SU-DHL-6 (cell line): ENCODE data around the gene ARAP1.

Experiments
- H2AFZ ChIP-seq: fragments of 200-600 bp; sonication (generic); 2 replicates; pipeline ENCODE4 v1.6.1; 2014; ENCODE audit warnings: low read depth, mild to moderate bottlenecking, moderate library complexity, mixed read lengths, antibody characterized with exemption, low read length; ENCODE audit not compliant: severe bottlenecking
- H3F3A ChIP-seq: fragments of 200-600 bp; shearing (Covaris generic); 2 replicates; pipeline ENCODE4 v1.6.0; 2016; ENCODE audit warnings: antibody characterized with exemption, mild to moderate bottlenecking; ENCODE audit not compliant: insufficient read depth
- H3K27ac ChIP-seq: fragments of 200-600 bp; sonication (generic); 2 replicates; pipeline ENCODE4 v1.5.1; 2016; ENCODE audit warnings: low read depth, mild to moderate bottlenecking, low read length, moderate library complexity, mixed read lengths
- H3K27me3 ChIP-seq: fragments of 200-600 bp; sonication (generic), shearing (Covaris generic); 2 replicates; pipeline ENCODE4 v1.6.0; 2014; ENCODE audit warnings: mild to moderate bottlenecking, low read length
- H3K36me3 ChIP-seq: fragments of 200-600 bp; sonication (generic); 2 replicates; pipeline ENCODE4 v1.6.1; 2014; ENCODE audit warnings: mild to moderate bottlenecking, low read length, mixed read lengths
- H3K4me2 ChIP-seq: fragments of 300-600, 200-600 bp; shearing (Covaris generic), sonication (generic); 2 replicates; pipeline ENCODE4 v1.6.0; 2014; ENCODE audit warnings: low read length, low read depth, mild to moderate bottlenecking; ENCODE audit not compliant: poor library complexity, severe bottlenecking
- H3K4me3 ChIP-seq: fragments of 200-600 bp; sonication (generic); 2 replicates; pipeline ENCODE4 v1.5.1; 2014; ENCODE audit warnings: antibody characterized with exemption, low read length, mild to moderate bottlenecking, mixed read lengths; ENCODE audit not compliant: insufficient read depth, poor library complexity, severe bottlenecking
- H3K79me2 ChIP-seq: fragments of 200-600 bp; sonication (generic); 2 replicates; pipeline ENCODE4 v1.6.1; 2014; ENCODE audit warnings: mild to moderate bottlenecking, low read length, moderate library complexity; ENCODE audit not compliant: insufficient read depth
- H3K9ac ChIP-seq: fragments of 200-600 bp; sonication (generic); 2 replicates; pipeline ENCODE4 v1.7.0; 2014; ENCODE audit warnings: mild to moderate bottlenecking, low read length
- H3K9me2 ChIP-seq: fragments of 200-600 bp; sonication (generic); replicated peaks from 2 replicates; pipeline ENCODE4 v1.6.1; 2014; ENCODE audit warnings: low read length; ENCODE audit not compliant: insufficient read depth
- H3K9me3 ChIP-seq: fragments of 200-600 bp; sonication (generic); 2 replicates; pipeline ENCODE4 v1.6.1; 2014; ENCODE audit warnings: low read length, mixed read lengths; ENCODE audit not compliant: insufficient read depth
- H4K20me1 ChIP-seq: fragments of 200-600 bp; sonication (generic); 2 replicates; pipeline ENCODE4 v1.6.1; 2014; ENCODE audit warnings: low read depth, mild to moderate bottlenecking, antibody characterized with exemption, low read length, moderate library complexity, mixed read lengths
- CTCF ChIP-seq: fragments of 200-600 bp; sonication (generic); IDR thresholded peaks from one replicate; pipeline ENCODE4 v1.5.1; 2017; ENCODE audit warnings: antibody characterized with exemption, mild to moderate bottlenecking, low read length, moderate library complexity; ENCODE audit not compliant: insufficient read depth, poor library complexity, severe bottlenecking
- EZH2phosphoT487 ChIP-seq: fragments of 200-600 bp; sonication (generic), shearing (Covaris generic); conservative IDR thresholded peaks from 2 replicates; pipeline ENCODE4 v1.6.1; 2018; ENCODE audit warnings: mild to moderate bottlenecking, antibody characterized with exemption, low read length, moderate library complexity, mixed read lengths

Gene ARAP1

GRCh38 chr11:72780296-72781062 lies 28.3 kb upstream of the ARAP1 start:
- Histone ChIP-seq H3K4me3 (no peak overlapping the region), H3K9me2 (no peaks in the 10 kb centered on the region), H4K20me1 (no peaks in the 10 kb centered on the region), H3K4me2 (no peak overlapping the region), H2AFZ (no peak overlapping the region), H3K27ac (no peak overlapping the region), H3K9me3 (no peaks in the 10 kb centered on the region), H3K36me3 (no peaks in the 10 kb centered on the region), H3F3A (no peaks in the 10 kb centered on the region), H3K27me3 (no peaks in the 10 kb centered on the region), H3K79me2 (no peaks in the 10 kb centered on the region), H3K9ac (no peak overlapping the region)
- TF ChIP-seq CTCF (no peak), EZH2phosphoT487 (no peak)

GRCh38 chr11:72779495-72780128 lies 27.4 kb upstream of the ARAP1 start:
- TF ChIP-seq CTCF (no peak), EZH2phosphoT487 (no peak)
- H3K36me3 ChIP-seq, result no peaks in the 10 kb centered on the region
- no peaks in the 10 kb centered on the region for H4K20me1 ChIP-seq
- no peaks in the 10 kb centered on the region for H3K9me3 ChIP-seq
- no peaks in the 10 kb centered on the region for H3K79me2 ChIP-seq
- H3F3A ChIP-seq, result no peaks in the 10 kb centered on the region
- no peaks in the 10 kb centered on the region for H3K9me2 ChIP-seq
- no peaks in the 10 kb centered on the region for H3K27me3 ChIP-seq
- no peak overlapping the region for H3K4me2 ChIP-seq
- no peak overlapping the region for H3K4me3 ChIP-seq
- H2AFZ ChIP-seq, result no peak overlapping the region
- no peak overlapping the region for H3K9ac ChIP-seq
- H3K27ac ChIP-seq, result no peak overlapping the region

- H3K4me3 ChIP-seq, result no peak overlapping the region
- H3F3A ChIP-seq, result no peaks in the 10 kb centered on the region
- H3K27me3 ChIP-seq, result no peaks in the 10 kb centered on the region
- no peaks in the 10 kb centered on the region for H3K36me3 ChIP-seq
- no peaks in the 10 kb centered on the region for H3K79me2 ChIP-seq
- no peak overlapping the region for H3K4me2 ChIP-seq
- H3K27ac ChIP-seq, result no peak overlapping the region
- no peaks in the 10 kb centered on the region for H3K9me2 ChIP-seq
- TF ChIP-seq CTCF (no peak), EZH2phosphoT487 (no peak)
- no peaks in the 10 kb centered on the region for H3K9me3 ChIP-seq
- H4K20me1 ChIP-seq, result no peaks in the 10 kb centered on the region
- H3K9ac ChIP-seq, result no peak overlapping the region
- H2AFZ ChIP-seq, result no peak overlapping the region
These were observed 26.6 kb upstream of the ARAP1 start for GRCh38 chr11:72778535-72779494.
